Upper lobe of left lung (tissue), 6 donors: ENCODE data around the gene F2RL3. TPM values are rescaled to one million over a fixed set of nuclear protein-coding genes. Genes with fewer than 3 reads are reported as not detected.
A peak's percentile ranks its signal among the peaks of the same experiment; 100 is the strongest.

Source experiments
- ATAC-seq, 2 donors: fragments of 200-7000 bp; cut with Tn5 transposase; one replicate each; pipeline ENCODE4 v1.9.1; 2022; ENCODE audit warnings: mild to moderate bottlenecking in 2 of 2, moderate library complexity in 2 of 2; ENCODE audit not compliant: low FRiP score in 2 of 2
- DNase-seq, 2 donors: peaks; one replicate each; pipeline ENCODE4 v3.0.0-alpha.2; 2019 to 2020
- H3K27ac ChIP-seq, 4 donors: fragments of 200-600 bp; sonication (generic); one replicate each; pipeline ENCODE4 v1.5.1; 2016 to 2019
- H3K27me3 ChIP-seq, 4 donors: fragments of 200-600 bp; sonication (generic); one replicate each; pipeline ENCODE4 v1.5.1; 2017 to 2019
- H3K36me3 ChIP-seq, 4 donors: fragments of 200-600 bp; sonication (generic); one replicate each; pipeline ENCODE4 v1.5.1; 2016 to 2019
- H3K4me1 ChIP-seq, 4 donors: fragments of 200-600 bp; sonication (generic); one replicate each; pipeline ENCODE4 v1.5.1; 2018 to 2019
- H3K4me3 ChIP-seq, 4 donors: fragments of 200-600 bp; sonication (generic); one replicate each; pipeline ENCODE4 v1.5.1; 2017 to 2019; ENCODE audit warnings: mild to moderate bottlenecking in 2 of 4, moderate library complexity in 1 of 4
- H3K9me3 ChIP-seq, 4 donors: fragments of 200-600 bp; sonication (generic); one replicate each; pipeline ENCODE4 v1.5.1; 2018 to 2019
- EP300 ChIP-seq, 4 donors: sonication (generic); formaldehyde crosslinking; IDR thresholded peaks; one replicate each; pipeline ENCODE4 v1.5.1; 2017; ENCODE audit warnings: antibody characterized with exemption in 4 of 4, control low read depth in 2 of 4
- POLR2A ChIP-seq, 4 donors: fragments of 450-650 bp; IDR thresholded peaks; one replicate each; pipeline ENCODE4 v1.5.1; 2016 to 2017; ENCODE audit warnings: antibody characterized with exemption in 4 of 4, mild to moderate bottlenecking in 2 of 4
- POLR2AphosphoS5 ChIP-seq, 2 donors: sonication (generic); formaldehyde crosslinking; IDR thresholded peaks; one replicate each; pipeline ENCODE4 v1.5.1; 2017; ENCODE audit warnings: antibody characterized with exemption in 2 of 2
- WGBS, 2 donors: methylation state at CpG; one replicate each; pipeline ENCODE4 v1.1.5; 2017 to 2018; 5-methylcytosine and 5-hydroxymethylcytosine counted together
- total RNA-seq, 6 donors: library from RNA; depleted of rRNA in 4 of 6; stranded (reverse); fragments of >200 nt in 4 of 6; gene quantifications; one replicate each; pipeline versions ENCODE4 v1.1.0 to v1.2.1, GENCODE V29; 2016 to 2021
- TF ChIP-seq, protein P1 (sequence below), 6 experiments: fragments of 450-650 bp in 4 of 6; fragments of 200-600 bp in 2 of 6; sonication (generic) in 2 of 6; IDR thresholded peaks; one replicate each; pipeline ENCODE4 v1.5.1; 2016 to 2019; ENCODE audit warnings: antibody characterized with exemption in 6 of 6
- donor health status: DM: no; HTN: no; CAD: no; lungs with moderate emphysema.
- donor health status: DM: no; HTN: yes; CAD: no; lungs with severe emphysema.

The F2RL3 gene
- total RNA-seq, 6 donors from 2014 or later, result 7.3 to 130 (median 23.2) TPM

DNA sequence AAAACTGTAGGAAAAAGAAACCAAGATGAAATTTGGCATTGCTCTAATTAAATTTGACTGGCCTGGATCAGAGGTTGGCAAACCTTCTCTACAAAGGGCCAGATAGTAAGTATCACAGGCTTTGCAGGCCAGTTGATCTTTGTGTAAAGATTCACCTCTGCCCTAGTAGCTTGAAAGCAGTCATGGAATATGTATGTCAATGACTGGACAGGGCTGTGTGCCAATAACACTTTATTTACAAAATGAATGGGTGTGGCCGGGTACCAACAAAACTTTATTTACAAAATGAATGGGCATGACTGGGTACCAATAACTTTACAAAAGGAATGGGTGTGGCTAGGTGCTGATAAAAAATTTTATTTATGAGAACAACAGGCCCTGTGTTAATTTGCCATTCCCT, 39.6 kb upstream of the F2RL3 start:
- WGBS, 2 donors, result 69 to 86% methylated on average over 1 of the region's 1 CpG
- ATAC-seq, result no peak
- Histone ChIP-seq H3K4me3 (no peak overlapping the region), H3K27ac (peak overlapping the region in 2 of 4 donors; percentile 35 to 72), H3K9me3 (no peaks in the 10 kb centered on the region), H3K27me3 (no peaks in the 10 kb centered on the region), H3K36me3 (peaks cover 34 to 100% (median 79%) of the 10 kb centered on the region in 4 donors), H3K4me1 (peaks cover 0 to 9% (median 6%) of the 10 kb centered on the region in 4 donors)
- DNase-seq, result no peak
- no peak for TF ChIP-seq POLR2A (IDR thresholded peaks at IDR 0.05)
- no peak for TF ChIP-seq POLR2AphosphoS5 (IDR thresholded peaks at IDR 0.05)
- peak in 1 of 4 donors; percentile 70 for TF ChIP-seq EP300 (IDR thresholded peaks at IDR 0.05)

DNA sequence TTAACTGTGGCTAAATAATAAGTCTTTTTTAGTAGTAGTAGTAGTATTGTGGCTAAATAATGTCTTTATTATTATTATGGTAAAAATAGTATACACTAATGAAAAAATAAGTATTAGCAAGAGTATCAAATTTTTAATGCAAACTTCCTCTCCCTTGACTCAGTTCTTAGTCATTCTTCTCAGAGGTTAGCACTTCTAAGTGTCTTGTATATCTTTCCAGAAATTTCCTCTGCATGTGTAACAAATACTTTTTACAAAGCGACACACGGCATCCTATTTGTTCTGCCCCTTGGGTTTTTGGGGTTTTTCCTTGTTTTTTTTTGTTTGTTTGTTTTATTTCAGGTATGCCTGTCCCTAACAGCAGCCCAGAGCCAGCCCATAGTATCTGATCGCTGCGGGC, 38.7 kb upstream of the F2RL3 start:
- DNase-seq, result no peak
- Histone ChIP-seq H3K4me3 (no peak overlapping the region), H3K9me3 (no peaks in the 10 kb centered on the region), H3K27ac (peak overlapping the region in 1 of 4 donors; percentile 72), H3K4me1 (peaks cover 0 to 9% (median 6%) of the 10 kb centered on the region in 4 donors), H3K27me3 (no peaks in the 10 kb centered on the region), H3K36me3 (peaks cover 34 to 100% (median 79%) of the 10 kb centered on the region in 4 donors)
- no peak for TF ChIP-seq POLR2A (IDR thresholded peaks at IDR 0.05)
- TF ChIP-seq EP300 (IDR thresholded peaks at IDR 0.05), result no peak
- TF ChIP-seq, protein P1, sequence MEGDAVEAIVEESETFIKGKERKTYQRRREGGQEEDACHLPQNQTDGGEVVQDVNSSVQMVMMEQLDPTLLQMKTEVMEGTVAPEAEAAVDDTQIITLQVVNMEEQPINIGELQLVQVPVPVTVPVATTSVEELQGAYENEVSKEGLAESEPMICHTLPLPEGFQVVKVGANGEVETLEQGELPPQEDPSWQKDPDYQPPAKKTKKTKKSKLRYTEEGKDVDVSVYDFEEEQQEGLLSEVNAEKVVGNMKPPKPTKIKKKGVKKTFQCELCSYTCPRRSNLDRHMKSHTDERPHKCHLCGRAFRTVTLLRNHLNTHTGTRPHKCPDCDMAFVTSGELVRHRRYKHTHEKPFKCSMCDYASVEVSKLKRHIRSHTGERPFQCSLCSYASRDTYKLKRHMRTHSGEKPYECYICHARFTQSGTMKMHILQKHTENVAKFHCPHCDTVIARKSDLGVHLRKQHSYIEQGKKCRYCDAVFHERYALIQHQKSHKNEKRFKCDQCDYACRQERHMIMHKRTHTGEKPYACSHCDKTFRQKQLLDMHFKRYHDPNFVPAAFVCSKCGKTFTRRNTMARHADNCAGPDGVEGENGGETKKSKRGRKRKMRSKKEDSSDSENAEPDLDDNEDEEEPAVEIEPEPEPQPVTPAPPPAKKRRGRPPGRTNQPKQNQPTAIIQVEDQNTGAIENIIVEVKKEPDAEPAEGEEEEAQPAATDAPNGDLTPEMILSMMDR (IDR thresholded peaks at IDR 0.05), result no peak
- no peak for TF ChIP-seq POLR2AphosphoS5 (IDR thresholded peaks at IDR 0.05)
- no peak for ATAC-seq
- 96 to 98% methylated on average over 4 of the region's 4 CpGs for WGBS, 2 donors

DNA sequence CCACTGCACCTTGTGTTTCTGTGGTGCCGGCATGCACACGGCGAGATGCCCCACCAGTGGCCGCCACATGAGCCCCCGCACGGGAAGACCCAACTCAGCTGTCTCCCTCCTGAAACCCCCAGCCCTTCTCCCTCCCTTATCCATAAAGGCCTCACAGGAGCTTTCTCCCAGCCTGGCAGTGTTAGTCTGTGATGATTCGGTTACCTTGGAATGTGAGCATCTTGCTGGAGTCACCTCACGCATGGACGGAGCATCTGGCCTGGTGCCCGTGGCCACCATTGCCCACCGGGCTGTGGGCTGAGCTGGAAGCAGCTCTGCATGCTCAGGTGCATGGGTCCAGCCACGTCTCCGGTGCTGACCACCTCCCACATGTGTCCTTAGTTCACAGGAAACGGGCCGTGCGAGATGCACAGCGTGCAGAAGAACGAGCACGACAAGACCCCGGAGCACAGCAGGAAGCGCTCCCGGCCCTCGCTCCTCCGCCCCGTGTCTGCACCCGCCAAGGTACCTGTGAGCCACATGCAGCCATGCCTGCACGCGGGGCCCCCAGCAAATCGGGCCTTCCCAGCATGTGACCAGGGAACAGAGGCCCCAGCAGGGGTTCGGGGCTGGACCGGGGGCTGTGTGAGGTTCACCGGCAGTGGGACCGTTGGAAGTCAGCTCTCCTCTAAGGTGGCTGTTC, 37.6 kb upstream of the F2RL3 start:
- H3K4me3 ChIP-seq, result no peak overlapping the region
- ATAC-seq (no peak), DNase-seq (peak in 1 of 2 donors; percentile 78)
- H3K27ac ChIP-seq, result no peak overlapping the region
- H3K9me3 ChIP-seq, result no peaks in the 10 kb centered on the region
- TF ChIP-seq POLR2AphosphoS5 (IDR thresholded peaks at IDR 0.05), result no peak
- H3K36me3 ChIP-seq, result peaks cover 33 to 99% (median 77%) of the 10 kb centered on the region in 4 donors
- 94 to 96% methylated on average over 24 to 28 of the region's 33 CpGs for WGBS, 2 donors
- peaks cover 0 to 9% (median 6%) of the 10 kb centered on the region in 4 donors for H3K4me1 ChIP-seq
- no peaks in the 10 kb centered on the region for H3K27me3 ChIP-seq

DNA sequence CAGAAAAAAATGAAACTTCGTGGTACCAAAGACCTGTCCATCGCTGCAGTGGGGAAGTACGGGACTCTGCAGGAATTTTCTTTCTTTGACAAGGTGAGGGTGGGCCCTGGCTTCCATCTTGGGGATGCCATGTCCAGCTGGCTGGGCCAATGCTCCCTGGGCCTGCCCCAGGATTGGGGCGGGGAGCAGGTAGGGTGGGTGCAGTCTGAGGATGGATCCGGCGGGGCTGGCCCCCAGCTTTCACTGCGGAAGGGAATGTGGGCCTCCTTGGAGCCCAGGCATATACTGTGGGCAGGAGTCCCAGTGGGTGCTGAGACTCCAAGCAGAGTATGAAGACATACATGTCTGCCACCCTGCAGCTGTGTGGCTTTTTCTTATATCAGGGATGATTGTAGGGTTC, 35.7 kb upstream of the F2RL3 start:
- H3K9me3 ChIP-seq, result no peaks in the 10 kb centered on the region
- DNase-seq, result peak in 1 of 2 donors; percentile 47
- no peak overlapping the region for H3K4me3 ChIP-seq
- peaks cover 0 to 9% (median 2%) of the 10 kb centered on the region in 4 donors for H3K4me1 ChIP-seq
- TF ChIP-seq, protein P1 (IDR thresholded peaks at IDR 0.05), result no peak
- no peak for TF ChIP-seq POLR2A (IDR thresholded peaks at IDR 0.05)
- TF ChIP-seq POLR2AphosphoS5 (IDR thresholded peaks at IDR 0.05), result no peak
- TF ChIP-seq EP300 (IDR thresholded peaks at IDR 0.05), result no peak
- H3K27me3 ChIP-seq, result no peaks in the 10 kb centered on the region
- H3K27ac ChIP-seq, result no peak overlapping the region
- 85 to 99% methylated on average over 2 to 7 of the region's 7 CpGs for WGBS, 2 donors
- ATAC-seq, result no peak
- peaks cover 22 to 96% (median 64%) of the 10 kb centered on the region in 4 donors for H3K36me3 ChIP-seq

DNA sequence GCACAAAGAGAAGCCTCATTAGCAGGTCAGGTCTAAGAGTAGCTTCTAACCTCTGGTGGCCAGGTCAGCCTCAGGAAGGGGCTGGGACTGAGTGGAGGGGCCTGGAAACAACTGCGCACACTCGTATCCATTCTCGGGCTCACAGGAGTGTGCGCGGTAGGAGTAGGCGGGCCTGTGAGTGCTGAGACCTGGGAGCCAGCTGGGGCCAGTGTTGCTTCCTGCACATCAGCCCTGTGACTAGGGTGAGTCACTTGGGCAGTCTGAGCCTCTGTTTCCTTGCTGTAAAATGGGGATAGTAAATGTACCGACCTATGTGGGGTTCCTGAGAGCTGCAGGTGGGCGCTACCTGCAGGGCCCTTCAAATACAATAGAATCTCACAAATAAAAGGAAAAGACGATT, 32.7 kb upstream of the F2RL3 start:
- WGBS, 2 donors, result 88 to 93% methylated on average over 9 of the region's 9 CpGs
- Histone ChIP-seq H3K4me3 (no peak overlapping the region), H3K27me3 (no peaks in the 10 kb centered on the region), H3K9me3 (no peaks in the 10 kb centered on the region), H3K36me3 (peaks cover 17 to 88% (median 56%) of the 10 kb centered on the region in 4 donors), H3K4me1 (peaks cover 0 to under 1% (median 0%) of the 10 kb centered on the region in 4 donors), H3K27ac (no peak overlapping the region)
- ATAC-seq (no peak), DNase-seq (no peak)
- no peak for TF ChIP-seq EP300 (IDR thresholded peaks at IDR 0.05)
- TF ChIP-seq POLR2AphosphoS5 (IDR thresholded peaks at IDR 0.05), result no peak
- TF ChIP-seq POLR2A (IDR thresholded peaks at IDR 0.05), result no peak
- TF ChIP-seq, protein P1 (IDR thresholded peaks at IDR 0.05), result no peak
